DOHH2 (cell line): ENCODE results near the gene SPOPL.

Experiments used
- CTCF ChIP-seq: fragments of 200-600 bp; sonication (generic); IDR thresholded peaks from one replicate; pipeline ENCODE4 v1.5.1; 2014; ENCODE audit warnings: antibody characterized with exemption, mild to moderate bottlenecking, low read depth, low read length; ENCODE audit not compliant: poor library complexity, severe bottlenecking
- EZH2phosphoT487 ChIP-seq: fragments of 200-600 bp; sonication (generic); IDR thresholded peaks from 2 replicates; pipeline ENCODE4 v1.6.1; 2017; ENCODE audit warnings: borderline replicate concordance, mild to moderate bottlenecking, antibody characterized with exemption, low read length, moderate library complexity, mixed read lengths

GRCh38 chr2:138534791-138535190 lies 33.2 kb downstream of the SPOPL start:
- no peak for TF ChIP-seq CTCF
- TF ChIP-seq EZH2phosphoT487: no peak
